K562 (cell line): ENCODE measurements around the gene PAFAH2. TPM values are rescaled to one million over a fixed set of nuclear protein-coding genes. Genes with fewer than 3 reads are reported as not detected.

Experiments used
- ATF7 ChIP-seq: fragments of 450-650 bp; IDR thresholded peaks from 2 replicates; pipeline ENCODE4 v1.7.1; 2014; ENCODE audit warnings: mild to moderate bottlenecking, moderate library complexity
- CHCHD3 ChIP-seq: fragments of 250-450 bp; sonication (Bioruptor Pico); IDR thresholded peaks from 2 replicates; pipeline ENCODE4 v2.1.2; 2022; ENCODE audit warnings: mild to moderate bottlenecking
- ESRRB ChIP-seq: fragments of 250-450 bp; sonication (Bioruptor Pico); IDR thresholded peaks from 2 replicates; pipeline ENCODE4 v1.5.0; 2020; ENCODE audit warnings: mild to moderate bottlenecking, moderate library complexity, borderline replicate concordance
- FOS ChIP-seq: IDR thresholded peaks from 3 replicates; pipeline ENCODE4 v1.6.1; 2011; ENCODE audit not compliant: insufficient read length; ENCODE audit errors: extremely low read depth
- FOSL1 ChIP-seq: fragments of 200-800 bp; sonication (Bioruptor generic); conservative IDR thresholded peaks from 2 replicates; pipeline ENCODE4 v1.6.1; 2016; ENCODE audit warnings: missing genetic modification characterization, missing compliant biosample characterization
- FOXJ3 ChIP-seq: sonication (generic); formaldehyde crosslinking; IDR thresholded peaks from 2 replicates; pipeline ENCODE4 v1.4.0; 2020; ENCODE audit warnings: mild to moderate bottlenecking, missing genetic modification reagents
- HDAC8 ChIP-seq: fragments of 450-650 bp; IDR thresholded peaks from 2 replicates; pipeline ENCODE4 v1.6.1; 2016; ENCODE audit warnings: mild to moderate bottlenecking, missing genetic modification characterization, moderate library complexity, missing compliant biosample characterization
- HNRNPK ChIP-seq: fragments of 200-400 bp; formaldehyde crosslinking; IDR thresholded peaks from one replicate; pipeline ENCODE4 v1.6.1; 2018; ENCODE audit warnings: mild to moderate bottlenecking, low read depth, low read length; ENCODE audit not compliant: poor library complexity, severe bottlenecking
- KLF13 ChIP-seq: fragments of 450-650 bp; IDR thresholded peaks from 2 replicates; pipeline ENCODE4 v1.6.1; 2016; ENCODE audit warnings: missing genetic modification characterization, low read depth, mild to moderate bottlenecking, missing compliant biosample characterization, moderate library complexity, borderline replicate concordance
- NONO ChIP-seq, 2 experiments: fragments of 200-400 bp in 1 of 2; fragments of 450-650 bp in 1 of 2; formaldehyde crosslinking in 1 of 2; IDR thresholded peaks; 2 replicates each; pipeline ENCODE4 v1.6.1; 2017; ENCODE audit warnings: low read depth in 2 of 2, mild to moderate bottlenecking in 2 of 2, moderate library complexity in 2 of 2, low read length in 1 of 2
- PPARD ChIP-seq: fragments of 250-450 bp; sonication (Bioruptor Pico); IDR thresholded peaks from 2 replicates; pipeline ENCODE4 v1.8.0; 2022; ENCODE audit warnings: inconsistent platforms, mild to moderate bottlenecking, moderate library complexity
- SMC3 ChIP-seq: conservative IDR thresholded peaks from 2 replicates; pipeline ENCODE4 v1.6.1; 2011; ENCODE audit warnings: low read depth, low read length, improper control_type of control experiment; ENCODE audit not compliant: insufficient read depth
- STAT5B ChIP-seq: fragments of 250-450 bp; sonication (Bioruptor Pico); IDR thresholded peaks from 2 replicates; pipeline ENCODE4 v1.8.0; 2021; ENCODE audit warnings: mild to moderate bottlenecking, inconsistent platforms
- TCFL5 ChIP-seq: fragments of 250-450 bp; sonication (Bioruptor Pico); conservative IDR thresholded peaks from 2 replicates; pipeline ENCODE4 v1.6.1; 2021; ENCODE audit warnings: mild to moderate bottlenecking, moderate library complexity, matching md5 sums
- ZC3H8 ChIP-seq: fragments of 450-650 bp; IDR thresholded peaks from 2 replicates; pipeline ENCODE4 v1.6.1; 2017
- ZNF431 ChIP-seq: sonication (generic); formaldehyde crosslinking; IDR thresholded peaks from 2 replicates; pipeline ENCODE4 v1.8.0; 2022; ENCODE audit warnings: mild to moderate bottlenecking, missing genetic modification reagents
- ZZZ3 ChIP-seq: fragments of 450-650 bp; IDR thresholded peaks from 2 replicates; pipeline ENCODE4 v1.6.1; 2016; ENCODE audit warnings: antibody characterized with exemption, mild to moderate bottlenecking, moderate library complexity
- polyA plus RNA-seq, 8 experiments: library from polyadenylated mRNA; depleted of rRNA in 4 of 8; stranded (reverse) in 5 of 8; unstranded in 3 of 8; fragments of >200 nt; fragmentation: Nextera tagmentation in 2 of 8; fragmentation: Illumina TruSeq in 1 of 8; extraction: Ambion mirVana in 2 of 8; extraction: Trizol in 1 of 8; gene quantifications; 2 replicates each; pipeline versions ENCODE4 v1.2.1 to v1.2.3, GENCODE V29; 2011 to 2014; ENCODE audit warnings: inconsistent platforms in 1 of 8, missing spikeins in 1 of 8
- total RNA-seq, 7 experiments: library from RNA; depleted of rRNA in 6 of 7; stranded (reverse); fragments of >200 nt in 6 of 7; fragmentation: Illumina TruSeq in 2 of 7; extraction: Trizol in 2 of 7; gene quantifications; 2 replicates each; pipeline versions ENCODE4 v1.2.1 to v1.2.3, GENCODE V29; 2011 to 2021; ENCODE audit warnings: low replicate concordance in 1 of 7
- TF ChIP-seq, protein P1 (sequence below): fragments of 450-650 bp; IDR thresholded peaks from 2 replicates; pipeline ENCODE4 v1.6.1; 2018; ENCODE audit warnings: mild to moderate bottlenecking, low read depth; ENCODE audit not compliant: partially characterized antibody
- TF ChIP-seq, protein P2 (sequence below): sonication (generic); IDR thresholded peaks from 2 replicates; pipeline ENCODE4 v1.6.1; 2016
- TF ChIP-seq, protein P3 (sequence below), 2 experiments: fragments of 250-450 bp in 1 of 2; fragments of 450-650 bp in 1 of 2; sonication (Bioruptor Pico) in 1 of 2; IDR thresholded peaks; 2 replicates each; pipeline versions ENCODE4 v1.6.1 to v1.8.0; 2016 to 2021; ENCODE audit warnings: mild to moderate bottlenecking in 2 of 2, moderate library complexity in 2 of 2, missing compliant biosample characterization in 1 of 2, missing genetic modification characterization in 1 of 2

Gene PAFAH2
- total and polyA plus RNA-seq, 9 of the 15 experiments (the other 6 are each of a cell fraction or from before 2014, with no cell fraction given) = 4.2 to 10.9 (median 6.8) TPM

DNA sequence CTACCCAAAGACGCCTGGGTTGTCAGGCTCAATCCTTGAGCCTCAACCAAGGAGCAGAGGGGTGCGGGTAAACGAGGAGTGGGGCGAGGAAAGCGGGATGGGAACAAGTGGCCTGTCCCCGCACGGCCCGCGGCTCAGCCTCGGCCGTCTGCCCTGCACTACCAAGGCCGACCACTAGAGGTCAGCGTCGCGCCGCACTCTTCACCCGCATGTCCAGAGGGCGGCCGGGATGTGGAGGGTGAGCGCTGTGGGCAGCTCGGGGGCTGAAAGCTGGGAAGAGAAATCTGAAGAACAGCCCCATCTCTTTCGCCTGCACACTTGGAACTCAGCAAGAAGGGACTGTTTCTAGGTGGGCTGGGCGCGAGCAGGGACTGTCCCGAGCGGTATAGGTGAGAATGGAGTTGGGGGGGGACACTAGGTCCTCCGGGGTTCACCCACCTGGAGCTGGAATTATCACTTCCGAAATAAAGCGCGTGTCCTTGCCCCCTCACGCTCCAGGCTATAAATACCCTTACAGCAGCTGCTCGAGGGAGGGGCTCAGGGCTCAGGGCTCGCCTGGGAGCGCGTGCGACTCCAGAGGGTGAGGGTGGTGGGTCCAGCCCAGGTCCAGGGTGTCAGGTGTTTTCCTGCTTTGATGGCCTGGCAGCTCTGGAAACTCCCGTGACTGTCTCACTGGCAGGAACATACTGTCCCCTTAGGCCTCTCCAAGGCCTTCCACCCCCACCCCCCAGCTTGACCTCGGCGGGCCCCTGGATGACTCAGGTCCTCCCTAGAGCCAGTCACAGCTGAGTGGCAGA lies 38.3 kb upstream of the PAFAH2 start (continued):
- TF ChIP-seq, protein P1, sequence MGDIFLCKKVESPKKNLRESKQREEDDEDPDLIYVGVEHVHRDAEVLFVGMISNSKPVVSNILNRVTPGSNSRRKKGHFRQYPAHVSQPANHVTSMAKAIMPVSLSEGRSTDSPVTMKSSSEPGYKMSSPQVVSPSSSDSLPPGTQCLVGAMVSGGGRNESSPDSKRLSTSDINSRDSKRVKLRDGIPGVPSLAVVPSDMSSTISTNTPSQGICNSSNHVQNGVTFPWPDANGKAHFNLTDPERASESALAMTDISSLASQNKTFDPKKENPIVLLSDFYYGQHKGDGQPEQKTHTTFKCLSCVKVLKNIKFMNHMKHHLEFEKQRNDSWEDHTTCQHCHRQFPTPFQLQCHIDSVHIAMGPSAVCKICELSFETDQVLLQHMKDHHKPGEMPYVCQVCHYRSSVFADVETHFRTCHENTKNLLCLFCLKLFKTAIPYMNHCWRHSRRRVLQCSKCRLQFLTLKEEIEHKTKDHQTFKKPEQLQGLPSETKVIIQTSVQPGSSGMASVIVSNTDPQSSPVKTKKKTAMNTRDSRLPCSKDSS = no peak
- TF ChIP-seq SMC3 (peak; percentile 94), KLF13 (tag) (no peak), CHCHD3 (CRISPR knock-in tag) (no peak), FOXJ3 (no peak), FOSL1 (tag) (peak; percentile 84), FOS (no peak), ZZZ3 (no peak), PPARD (CRISPR knock-in tag) (no peak), HNRNPK (no peak), ZC3H8 (no peak), ATF7 (no peak; the same call in 1 of the 2 replicates), ESRRB (no peak), HDAC8 (tag) (peak; percentile 38; the same call in 1 of the 2 replicates), TCFL5 (CRISPR knock-in tag) (no peak), STAT5B (no peak), ZNF431 (no peak), NONO (IDR thresholded peaks at IDR 0.05; ENCODE audit: low read depth in 2 of 2, low read length in 1 of 2) (no peak)
- TF ChIP-seq, protein P2, sequence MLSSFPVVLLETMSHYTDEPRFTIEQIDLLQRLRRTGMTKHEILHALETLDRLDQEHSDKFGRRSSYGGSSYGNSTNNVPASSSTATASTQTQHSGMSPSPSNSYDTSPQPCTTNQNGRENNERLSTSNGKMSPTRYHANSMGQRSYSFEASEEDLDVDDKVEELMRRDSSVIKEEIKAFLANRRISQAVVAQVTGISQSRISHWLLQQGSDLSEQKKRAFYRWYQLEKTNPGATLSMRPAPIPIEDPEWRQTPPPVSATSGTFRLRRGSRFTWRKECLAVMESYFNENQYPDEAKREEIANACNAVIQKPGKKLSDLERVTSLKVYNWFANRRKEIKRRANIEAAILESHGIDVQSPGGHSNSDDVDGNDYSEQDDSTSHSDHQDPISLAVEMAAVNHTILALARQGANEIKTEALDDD = no peak
- TF ChIP-seq, protein P3, sequence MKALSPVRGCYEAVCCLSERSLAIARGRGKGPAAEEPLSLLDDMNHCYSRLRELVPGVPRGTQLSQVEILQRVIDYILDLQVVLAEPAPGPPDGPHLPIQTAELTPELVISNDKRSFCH (CRISPR knock-in tag; IDR thresholded peaks at IDR 0.05) = no peak
- TF ChIP-seq, protein P3 (tag; IDR thresholded peaks at IDR 0.05) = peak; percentile 21; the same call in 1 of the 2 replicates
